Measurements from ENCODE around the gene DNAJB2.

DNAJB2 gene

DNA sequence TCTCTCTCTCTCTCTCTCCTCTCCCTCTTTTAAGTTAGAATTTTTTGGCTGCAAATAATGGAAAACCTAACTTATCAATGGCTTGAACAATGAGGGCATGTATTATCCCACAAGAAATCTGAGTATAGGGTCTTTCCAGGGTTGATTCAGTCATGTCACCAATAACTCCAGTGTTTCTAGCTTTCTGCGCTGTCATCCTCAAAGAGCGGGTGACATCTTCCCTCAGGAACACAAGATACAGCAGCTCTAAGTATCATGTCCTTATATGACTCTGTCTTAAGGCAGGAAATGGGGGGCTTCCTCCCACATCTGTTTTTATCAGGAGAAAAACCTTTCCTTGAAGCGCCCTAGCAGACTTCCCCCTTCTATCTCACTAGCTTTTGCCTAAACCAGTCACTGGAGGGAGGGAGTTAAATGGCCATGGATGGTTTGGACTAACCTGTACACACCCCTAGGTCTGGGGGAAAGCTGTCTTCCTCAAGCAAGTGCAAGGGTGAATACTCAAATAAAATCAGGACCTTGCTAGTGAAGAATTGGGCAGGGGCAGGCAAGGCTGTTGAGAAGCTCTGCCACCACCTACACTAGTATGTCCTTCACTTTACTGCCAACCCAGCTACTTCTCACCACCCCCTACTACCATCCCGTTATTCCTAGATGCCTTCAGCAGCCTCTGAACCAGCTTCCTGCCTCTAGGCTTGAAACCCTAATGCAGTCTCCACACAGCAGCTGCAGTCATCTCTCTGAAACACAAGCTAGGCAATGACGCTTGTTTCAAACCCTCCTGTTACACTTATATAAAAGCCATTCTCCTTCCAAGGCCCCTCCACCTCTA is 17.9 kb upstream of the DNAJB2 start:
- no peak for DNase-seq

- no peak for DNase-seq
Measured at GRCh38 chr2:219266232-219266631, 12.9 kb upstream of the DNAJB2 start.

DNA sequence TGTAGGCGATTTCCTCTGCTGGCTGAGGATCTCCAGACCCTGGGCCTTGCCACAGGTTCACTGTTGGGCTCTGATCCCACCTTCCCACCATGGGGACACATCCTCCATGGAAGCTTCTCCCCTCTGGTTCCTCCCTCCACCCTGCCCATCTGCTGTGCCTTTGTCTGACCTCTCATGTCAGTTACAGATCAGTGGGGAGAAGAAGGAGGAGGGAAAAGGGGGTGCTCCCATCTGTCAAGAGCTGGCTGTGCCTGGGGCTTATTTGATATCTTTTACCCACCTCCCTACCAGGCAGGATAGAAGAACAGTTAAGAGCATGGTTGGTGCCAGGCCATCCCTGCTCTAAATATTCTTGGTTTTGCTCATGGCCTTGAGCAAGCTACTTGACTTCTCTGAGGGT is 12.3 kb upstream of the DNAJB2 start:
- DNase-seq: peak; percentile 17

GRCh38 chr2:219268294-219268693 is 10.9 kb upstream of the DNAJB2 start:
- DNase-seq: no peak

- peak; percentile 69 for DNase-seq
Measured at GRCh38 chr2:219269362-219270054, 9.7 kb upstream of the DNAJB2 start.

DNA sequence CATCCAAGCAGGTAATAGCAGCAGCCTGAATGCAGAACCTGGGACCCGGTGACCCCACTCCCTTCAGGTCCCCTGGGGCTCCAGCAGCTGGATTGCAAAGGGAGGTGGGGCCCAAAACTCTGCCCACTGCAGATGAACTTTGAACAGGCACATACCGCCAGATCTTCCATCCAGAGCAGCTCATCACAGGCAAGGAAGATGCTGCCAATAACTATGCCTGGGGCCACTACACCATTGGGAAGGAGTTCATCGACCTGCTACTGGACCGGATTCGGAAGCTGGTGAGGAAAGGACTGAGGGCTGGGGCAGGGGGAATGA is 9.2 kb upstream of the DNAJB2 start:
- DNase-seq: no peak

DNA sequence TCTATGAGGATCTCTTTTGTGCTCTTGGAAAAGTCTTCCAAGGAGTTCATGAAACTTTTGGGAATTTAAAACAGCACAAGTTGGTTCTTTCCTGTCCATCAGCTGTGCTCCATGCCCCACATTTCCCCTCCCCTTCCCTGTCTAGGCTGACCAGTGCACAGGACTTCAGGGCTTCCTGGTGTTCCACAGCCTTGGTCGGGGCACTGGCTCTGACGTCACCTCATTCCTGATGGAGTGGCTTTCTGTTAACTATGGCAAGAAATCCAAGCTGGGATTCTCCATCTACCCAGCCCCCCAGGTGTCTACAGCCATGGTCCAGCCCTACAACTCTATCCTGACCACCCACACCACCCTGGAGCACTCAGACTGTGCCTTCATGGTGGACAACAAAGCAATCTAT is 8.1 kb upstream of the DNAJB2 start:
- DNase-seq: no peak

DNA sequence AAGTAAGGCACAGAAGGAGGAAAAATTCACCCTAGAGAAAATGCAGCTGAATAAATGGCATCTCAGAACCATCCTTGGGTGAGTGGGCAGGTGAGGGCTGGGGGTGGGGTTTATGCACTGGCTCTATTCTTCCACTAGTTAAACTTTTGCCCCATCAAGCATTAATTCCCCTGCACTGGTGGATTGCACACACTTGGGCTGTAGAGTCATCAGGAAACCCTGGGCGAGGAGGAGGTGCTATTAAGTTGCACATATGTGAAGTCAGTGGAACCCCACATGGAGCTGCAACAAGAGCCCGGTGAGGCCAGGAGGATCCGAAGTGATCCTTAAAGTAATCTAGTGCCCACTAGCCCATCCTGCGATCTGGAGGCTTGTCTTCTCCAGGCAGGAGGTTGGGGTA is 6.8 kb upstream of the DNAJB2 start:
- no peak for DNase-seq

GRCh38 chr2:219272995-219273394 is 6.2 kb upstream of the DNAJB2 start:
- no peak for DNase-seq

DNA sequence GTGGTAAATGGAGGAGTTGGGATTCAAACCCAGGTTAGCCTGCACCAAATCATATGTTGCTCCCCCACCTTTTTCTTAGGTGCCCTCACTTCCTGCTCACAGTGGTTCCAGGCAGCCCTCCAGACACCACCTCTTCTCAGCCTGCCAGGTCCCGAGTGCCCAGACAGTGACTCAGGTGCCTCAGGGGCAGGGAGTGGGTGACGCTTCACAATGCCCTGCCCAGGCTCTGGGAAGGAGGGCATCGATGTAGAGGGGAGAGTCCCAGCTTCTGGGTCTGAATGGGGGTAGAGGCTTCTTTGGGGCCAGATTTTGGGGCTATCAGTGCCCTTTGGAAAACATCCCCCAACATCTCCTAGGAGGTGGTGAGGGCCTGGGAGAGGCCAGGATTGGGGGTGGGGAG is 5.2 kb upstream of the DNAJB2 start:
- DNase-seq: peak; percentile 7

- peak; percentile 10 for DNase-seq
Measured at GRCh38 chr2:219274361-219274921, 4.7 kb upstream of the DNAJB2 start.

GRCh38 chr2:219277703-219278654 is 1.2 kb upstream of the DNAJB2 start:
- DNase-seq: peak; percentile 63

GRCh38 chr2:219278655-219279150 is 463 bp upstream of the DNAJB2 start:
- DNase-seq: no peak

GRCh38 chr2:219279916-219280516 is 850 bp downstream of the DNAJB2 start:
- no peak for DNase-seq

- DNase-seq: peak; percentile 4
Measured at GRCh38 chr2:219280651-219281050, 1.5 kb downstream of the DNAJB2 start.

- DNase-seq: no peak
Measured at GRCh38 chr2:219281588-219281987, 2.4 kb downstream of the DNAJB2 start.

- no peak for DNase-seq
Measured at GRCh38 chr2:219282375-219282774, 3.2 kb downstream of the DNAJB2 start.

DNA sequence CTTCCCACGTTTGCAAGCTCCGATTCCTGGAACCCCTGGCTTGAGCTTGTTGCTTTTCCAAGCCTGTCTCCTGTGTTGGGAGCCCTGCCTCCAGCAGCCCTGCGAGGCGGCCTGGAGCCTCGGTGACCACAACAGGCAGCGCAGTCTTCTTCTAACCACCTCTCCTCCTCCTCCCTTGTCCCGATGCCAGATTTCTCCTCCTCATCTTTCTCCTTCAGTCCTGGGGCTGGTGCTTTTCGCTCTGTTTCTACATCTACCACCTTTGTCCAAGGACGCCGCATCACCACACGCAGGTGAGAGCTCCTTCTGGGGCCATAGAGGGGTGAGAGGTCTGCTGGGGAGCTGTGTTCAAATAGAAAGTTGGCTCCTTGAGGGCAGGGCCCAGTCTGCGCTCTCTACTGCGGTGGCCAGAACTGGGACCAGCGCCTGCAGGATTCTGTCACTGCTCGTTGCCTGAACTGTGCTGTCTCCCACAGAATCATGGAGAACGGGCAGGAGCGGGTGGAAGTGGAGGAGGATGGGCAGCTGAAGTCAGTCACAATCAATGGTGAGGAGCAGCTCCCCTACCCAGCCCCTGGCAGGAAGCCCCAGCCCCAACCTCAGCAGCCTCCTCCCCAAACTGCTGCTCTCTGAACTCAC is 3.9 kb downstream of the DNAJB2 start:
- DNase-seq: no peak

DNA sequence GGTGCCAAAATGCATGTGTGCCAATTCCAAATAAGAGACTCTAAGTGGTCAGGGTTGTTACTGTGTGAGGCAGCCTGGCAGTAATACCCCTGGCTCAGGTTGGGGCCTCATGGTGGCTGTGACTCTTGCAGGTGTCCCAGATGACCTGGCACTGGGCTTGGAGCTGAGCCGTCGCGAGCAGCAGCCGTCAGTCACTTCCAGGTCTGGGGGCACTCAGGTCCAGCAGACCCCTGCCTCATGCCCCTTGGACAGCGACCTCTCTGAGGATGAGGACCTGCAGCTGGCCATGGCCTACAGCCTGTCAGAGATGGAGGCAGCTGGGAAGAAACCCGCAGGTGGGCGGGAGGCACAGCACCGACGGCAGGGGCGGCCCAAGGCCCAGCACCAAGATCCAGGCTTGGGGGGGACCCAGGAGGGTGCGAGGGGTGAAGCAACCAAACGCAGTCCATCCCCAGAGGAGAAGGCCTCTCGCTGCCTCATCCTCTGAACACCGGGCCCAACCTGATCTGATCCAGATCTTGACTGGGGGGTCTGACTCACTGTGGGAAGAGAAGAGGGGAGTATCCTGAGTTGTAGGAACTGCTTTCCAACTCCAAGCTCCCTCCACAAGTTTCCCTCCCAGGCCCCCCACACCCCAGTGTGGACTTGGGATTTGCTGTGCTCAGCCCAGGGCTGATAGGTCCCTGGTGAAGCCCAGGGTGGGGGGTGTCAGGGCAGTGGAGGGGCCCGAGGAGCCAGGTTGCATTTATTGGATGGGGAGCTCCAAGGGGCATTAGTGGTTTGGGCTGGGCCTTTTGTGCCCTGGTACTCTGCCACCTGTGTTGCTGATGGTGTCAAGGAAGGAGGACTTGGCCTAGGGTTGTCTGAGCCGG is 5.6 kb downstream of the DNAJB2 start:
- no peak for DNase-seq

DNA sequence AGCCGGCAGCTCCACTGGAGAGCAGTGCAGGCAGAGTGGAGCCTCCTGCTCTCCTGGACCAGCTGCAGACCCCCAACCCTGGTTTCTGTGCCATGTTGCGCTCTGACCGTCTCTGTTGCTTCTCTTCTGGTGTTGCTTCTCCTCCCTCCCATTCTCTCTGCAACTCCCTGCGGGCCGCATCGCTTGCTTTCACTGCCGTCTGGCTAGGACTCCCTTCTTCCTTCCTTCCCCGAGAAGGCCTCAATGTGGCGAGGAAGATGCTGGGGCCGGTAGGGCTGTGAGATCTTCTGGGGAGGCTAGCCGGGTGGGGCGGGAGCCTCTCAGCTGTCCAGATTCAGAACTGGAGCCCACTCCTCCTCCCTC is 6.2 kb downstream of the DNAJB2 start:
- DNase-seq: no peak

DNA sequence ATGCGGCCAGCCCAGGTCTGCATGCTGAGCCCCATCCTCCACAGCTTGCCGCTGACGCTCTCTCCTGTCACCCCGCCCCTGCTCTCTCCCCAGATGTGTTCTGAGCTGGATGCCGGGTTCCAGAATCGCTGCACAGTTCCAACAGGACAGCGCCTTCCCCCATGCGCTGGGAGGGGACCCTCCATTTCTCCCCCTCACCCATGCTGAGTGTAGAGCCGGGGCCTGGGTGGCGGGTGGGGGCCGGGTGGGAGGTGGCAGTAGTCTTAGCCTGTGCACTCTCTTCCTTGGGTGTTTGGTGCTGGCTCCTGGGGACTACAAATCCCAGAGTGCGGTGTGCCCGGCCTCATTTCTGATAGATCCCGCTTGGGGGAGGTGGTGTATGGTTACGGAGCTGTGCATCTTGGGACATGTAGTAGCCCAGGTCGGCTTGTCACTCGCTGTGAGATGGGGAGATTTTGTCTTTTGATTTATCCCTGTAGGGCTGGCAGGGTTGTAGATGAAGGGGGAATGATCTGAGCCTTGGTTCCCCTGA is 6.8 kb downstream of the DNAJB2 start:
- peak; percentile 6 for DNase-seq

Data from NCI-H69 (cell line).